Measurements from ENCODE around the gene TRIM6. TPM values are rescaled to one million over a fixed set of nuclear protein-coding genes. Genes with fewer than 3 reads are reported as not detected.

Gene TRIM6
- polyA plus RNA-seq, 5 donors, result 4.7 to 7.5 (median 7.1) TPM

Other genes with a start within 250 kb of the TRIM6 start
- gene OR51B6, start 245.1 kb upstream of the TRIM6 start, polyA plus RNA-seq (ENCODE audit: insufficient read depth in 1 of 5, insufficient read length in 5 of 5, low replicate concordance in 1 of 5), result under 1 TPM in 1 of 5 donors, not detected in 4; 0.16 TPM
- under 1 TPM in 4 of 5 donors, not detected in 1; 0.06 to 0.13 (median 0.10) TPM for gene OR51M1, start 212.8 kb upstream of the TRIM6 start, polyA plus RNA-seq (ENCODE audit: insufficient read depth in 1 of 5, insufficient read length in 5 of 5, low replicate concordance in 1 of 5)
- not detected for gene OR51Q1, start 174.5 kb upstream of the TRIM6 start, polyA plus RNA-seq (ENCODE audit: insufficient read depth in 1 of 5, insufficient read length in 5 of 5, low replicate concordance in 1 of 5)
- gene OR51I1, start 155.1 kb upstream of the TRIM6 start, polyA plus RNA-seq (ENCODE audit: insufficient read depth in 1 of 5, insufficient read length in 5 of 5, low replicate concordance in 1 of 5), result not detected
- gene OR51I2, start 147.3 kb upstream of the TRIM6 start, polyA plus RNA-seq (ENCODE audit: insufficient read depth in 1 of 5, insufficient read length in 5 of 5, low replicate concordance in 1 of 5), result not detected
- gene OR52D1, start 108.0 kb upstream of the TRIM6 start, polyA plus RNA-seq (ENCODE audit: insufficient read depth in 1 of 5, insufficient read length in 5 of 5, low replicate concordance in 1 of 5), result under 1 TPM in 1 of 5 donors, not detected in 4; 0.10 TPM
- not detected for gene UBQLN3, start 86.7 kb upstream of the TRIM6 start, polyA plus RNA-seq (ENCODE audit: insufficient read depth in 1 of 5, insufficient read length in 5 of 5, low replicate concordance in 1 of 5)
- 1 to 10 TPM; 1.5 to 2.0 (median 1.7) TPM for gene UBQLNL, start 79.9 kb upstream of the TRIM6 start, polyA plus RNA-seq (ENCODE audit: insufficient read depth in 1 of 5, insufficient read length in 5 of 5, low replicate concordance in 1 of 5)
- gene OR52H1, start 48.1 kb upstream of the TRIM6 start, polyA plus RNA-seq (ENCODE audit: insufficient read depth in 1 of 5, insufficient read length in 5 of 5, low replicate concordance in 1 of 5), result under 1 TPM in 2 of 5 donors, not detected in 3; 0.17 to 0.18 TPM
- gene OR52B6, start 15.8 kb upstream of the TRIM6 start, polyA plus RNA-seq (ENCODE audit: insufficient read depth in 1 of 5, insufficient read length in 5 of 5, low replicate concordance in 1 of 5), result under 1 TPM in 4 of 5 donors, not detected in 1; 0.11 to 0.44 (median 0.34) TPM
- 10 to 100 TPM; 15.6 to 28.6 (median 23.9) TPM for gene TRIM34, start 28.4 kb downstream of the TRIM6 start, polyA plus RNA-seq (ENCODE audit: insufficient read depth in 1 of 5, insufficient read length in 5 of 5, low replicate concordance in 1 of 5)
- 10 to 100 TPM; 45.7 to 67.7 (median 62.4) TPM for gene TRIM5, start 88.4 kb downstream of the TRIM6 start, polyA plus RNA-seq (ENCODE audit: insufficient read depth in 1 of 5, insufficient read length in 5 of 5, low replicate concordance in 1 of 5)
- gene TRIM22, start 93.2 kb downstream of the TRIM6 start, polyA plus RNA-seq (ENCODE audit: insufficient read depth in 1 of 5, insufficient read length in 5 of 5, low replicate concordance in 1 of 5), result 10 to 100 TPM; 19.7 to 38.0 (median 26.7) TPM
- under 1 TPM in 1 of 5 donors, not detected in 4; 0.12 TPM for gene OR56B1, start 139.8 kb downstream of the TRIM6 start, polyA plus RNA-seq (ENCODE audit: insufficient read depth in 1 of 5, insufficient read length in 5 of 5, low replicate concordance in 1 of 5)
- under 1 TPM in 1 of 5 donors, not detected in 4; 0.19 TPM for gene OR52N4, start 157.6 kb downstream of the TRIM6 start, polyA plus RNA-seq (ENCODE audit: insufficient read depth in 1 of 5, insufficient read length in 5 of 5, low replicate concordance in 1 of 5)
- gene OR52N5, start 186.7 kb downstream of the TRIM6 start, polyA plus RNA-seq (ENCODE audit: insufficient read depth in 1 of 5, insufficient read length in 5 of 5, low replicate concordance in 1 of 5), result not detected
- gene OR52N1, start 194.6 kb downstream of the TRIM6 start, polyA plus RNA-seq (ENCODE audit: insufficient read depth in 1 of 5, insufficient read length in 5 of 5, low replicate concordance in 1 of 5), result not detected
- under 1 TPM in 1 of 5 donors, not detected in 4; 0.15 TPM for gene OR52N2, start 212.3 kb downstream of the TRIM6 start, polyA plus RNA-seq (ENCODE audit: insufficient read depth in 1 of 5, insufficient read length in 5 of 5, low replicate concordance in 1 of 5)
- not detected for gene OR52E6, start 245.3 kb downstream of the TRIM6 start, polyA plus RNA-seq (ENCODE audit: insufficient read depth in 1 of 5, insufficient read length in 5 of 5, low replicate concordance in 1 of 5)

Measured in right lung (tissue), 5 donors.